ENCODE measurements around the gene BCL2A1.
"Not testable (repeated sequence)": the region's sequence is repeated elsewhere in the genome, so short reads cannot be mapped to it uniquely, and the experiment has no call there.

Gene BCL2A1

DNA sequence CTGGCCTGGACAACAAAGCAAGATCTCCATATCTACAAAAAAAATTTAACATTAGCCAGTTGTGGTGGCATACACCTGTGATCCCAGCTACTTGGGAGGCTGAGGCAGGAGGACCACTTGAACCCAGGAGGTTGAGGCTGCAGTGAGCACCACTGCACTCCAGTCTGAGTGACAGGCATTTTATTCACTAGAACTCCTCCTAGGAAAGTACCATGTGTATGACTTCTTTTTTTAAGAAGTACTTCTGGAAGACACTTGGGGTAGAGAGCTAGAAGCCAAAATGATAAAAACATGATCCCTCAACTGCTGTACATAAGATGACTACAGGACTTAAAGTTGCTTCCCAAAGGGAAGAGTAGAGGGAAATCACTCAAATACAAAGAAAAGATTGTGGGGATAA lies 24.0 kb downstream of the BCL2A1 start:
- DNase-seq (ENCODE audit: low read depth) = no peak
- TF ChIP-seq, protein P1, sequence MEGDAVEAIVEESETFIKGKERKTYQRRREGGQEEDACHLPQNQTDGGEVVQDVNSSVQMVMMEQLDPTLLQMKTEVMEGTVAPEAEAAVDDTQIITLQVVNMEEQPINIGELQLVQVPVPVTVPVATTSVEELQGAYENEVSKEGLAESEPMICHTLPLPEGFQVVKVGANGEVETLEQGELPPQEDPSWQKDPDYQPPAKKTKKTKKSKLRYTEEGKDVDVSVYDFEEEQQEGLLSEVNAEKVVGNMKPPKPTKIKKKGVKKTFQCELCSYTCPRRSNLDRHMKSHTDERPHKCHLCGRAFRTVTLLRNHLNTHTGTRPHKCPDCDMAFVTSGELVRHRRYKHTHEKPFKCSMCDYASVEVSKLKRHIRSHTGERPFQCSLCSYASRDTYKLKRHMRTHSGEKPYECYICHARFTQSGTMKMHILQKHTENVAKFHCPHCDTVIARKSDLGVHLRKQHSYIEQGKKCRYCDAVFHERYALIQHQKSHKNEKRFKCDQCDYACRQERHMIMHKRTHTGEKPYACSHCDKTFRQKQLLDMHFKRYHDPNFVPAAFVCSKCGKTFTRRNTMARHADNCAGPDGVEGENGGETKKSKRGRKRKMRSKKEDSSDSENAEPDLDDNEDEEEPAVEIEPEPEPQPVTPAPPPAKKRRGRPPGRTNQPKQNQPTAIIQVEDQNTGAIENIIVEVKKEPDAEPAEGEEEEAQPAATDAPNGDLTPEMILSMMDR (IDR thresholded peaks at IDR 0.05; ENCODE audit: low read depth, low read length, missing control alignments) = no peak
- H3K4me3 ChIP-seq (ENCODE audit: low read depth, low read length) = no peak overlapping the region

DNA sequence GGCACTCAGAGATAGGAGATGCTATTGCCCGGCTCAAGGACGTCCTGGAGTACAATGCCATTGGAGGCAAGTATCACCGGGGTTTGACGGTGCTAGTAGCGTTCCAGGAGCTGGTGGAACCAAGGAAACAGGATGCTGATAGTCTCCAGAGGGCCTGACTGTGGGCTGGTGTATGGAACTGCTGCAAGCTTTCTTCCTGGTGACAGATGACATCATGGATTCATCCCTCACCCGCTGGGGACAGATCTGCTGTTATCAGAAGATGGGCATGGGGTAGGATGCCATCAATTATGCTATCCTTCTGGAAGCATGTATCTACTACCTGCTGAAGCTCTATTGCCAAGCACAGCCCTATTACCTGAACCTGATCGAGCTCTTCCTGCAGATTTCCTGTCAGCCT lies 26.4 kb downstream of the BCL2A1 start:
- H3K4me3 ChIP-seq (ENCODE audit: low read depth, low read length) = no peak overlapping the region
- TF ChIP-seq, protein P1 (IDR thresholded peaks at IDR 0.05; ENCODE audit: low read depth, low read length, missing control alignments) = no peak
- DNase-seq (ENCODE audit: low read depth) = no peak

DNA sequence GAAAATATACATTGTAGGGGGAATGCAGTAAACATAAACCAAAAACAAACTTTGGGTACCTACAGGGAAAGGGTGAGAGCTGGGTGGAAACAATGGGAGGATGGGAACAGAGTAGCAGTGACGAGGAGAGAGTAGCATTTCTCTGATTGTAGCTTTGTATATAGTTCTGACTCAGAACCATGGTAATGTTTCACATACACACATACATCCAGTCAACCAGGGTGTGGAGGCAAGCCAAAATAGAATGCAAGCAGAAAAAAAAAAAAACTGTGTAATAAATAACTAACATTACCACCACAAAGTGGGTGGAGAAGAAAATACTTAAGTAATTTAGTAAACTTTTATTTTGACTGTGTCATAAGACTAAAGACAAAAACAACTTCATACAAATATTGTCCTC lies 27.2 kb downstream of the BCL2A1 start:
- DNase-seq (ENCODE audit: low read depth) = no peak
- H3K4me3 ChIP-seq (ENCODE audit: low read depth, low read length) = no peak overlapping the region
- TF ChIP-seq, protein P1 (IDR thresholded peaks at IDR 0.05; ENCODE audit: low read depth, low read length, missing control alignments) = no peak

DNA sequence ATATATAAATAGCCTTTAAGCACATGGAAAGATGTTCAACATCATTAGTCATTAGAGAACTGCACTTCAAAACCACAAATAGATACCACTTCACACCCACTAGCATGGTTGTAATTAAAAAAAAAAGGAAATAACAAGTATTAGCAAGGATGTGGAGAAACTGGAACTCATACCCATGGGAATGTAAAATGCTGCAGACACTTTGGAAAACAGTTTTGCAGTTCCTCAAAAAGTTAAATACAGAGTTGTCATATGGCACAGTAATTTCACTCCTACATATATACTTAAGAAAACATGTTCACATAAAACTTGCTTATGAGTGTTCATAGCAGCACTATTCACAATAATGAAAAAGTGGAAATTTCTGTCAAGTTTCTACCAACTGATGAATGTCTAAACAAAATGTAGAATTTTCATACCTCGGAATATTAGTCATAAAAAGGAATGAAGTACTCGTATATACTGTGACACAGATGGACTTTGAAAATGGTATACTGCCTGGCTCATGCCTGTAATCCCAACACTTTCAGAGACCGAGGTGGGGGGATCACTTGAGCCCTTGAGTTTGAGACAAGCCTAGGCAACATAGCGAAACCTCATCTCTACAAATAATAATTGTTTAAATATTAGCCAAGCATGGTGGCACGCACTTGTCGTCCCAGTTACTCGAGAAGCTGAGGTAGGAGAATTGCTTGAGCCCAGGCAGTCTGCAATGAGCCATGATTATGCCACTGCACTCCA lies 28.1 kb downstream of the BCL2A1 start:
- H3K4me3 ChIP-seq (ENCODE audit: low read depth, low read length) = no peak overlapping the region
- no peak for DNase-seq (ENCODE audit: low read depth)
- TF ChIP-seq, protein P1 (IDR thresholded peaks at IDR 0.05; ENCODE audit: low read depth, low read length, missing control alignments) = no peak

DNA sequence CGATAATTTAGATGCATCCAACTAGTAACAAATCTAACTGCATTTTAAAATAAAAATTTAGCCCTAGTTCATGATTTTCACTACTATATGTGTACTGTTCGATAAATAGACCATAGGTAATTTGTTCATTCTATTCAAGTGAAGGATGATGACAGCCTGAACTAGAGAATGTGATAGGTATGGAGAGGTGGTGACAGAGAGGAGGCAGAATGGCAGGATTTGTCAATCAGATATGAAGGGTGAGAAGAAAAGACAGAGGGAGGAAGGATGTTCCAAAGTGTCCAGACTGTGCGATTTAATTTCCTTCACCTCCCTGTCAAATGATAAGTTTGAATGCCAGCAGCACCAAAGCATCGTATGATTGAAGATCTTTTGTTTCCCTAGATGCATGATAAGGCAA lies 31.6 kb downstream of the BCL2A1 start:
- no peak overlapping the region for H3K4me3 ChIP-seq (ENCODE audit: low read depth, low read length)
- DNase-seq (ENCODE audit: low read depth) = no peak
- TF ChIP-seq, protein P1 (IDR thresholded peaks at IDR 0.05; ENCODE audit: low read depth, low read length, missing control alignments) = no peak

DNA sequence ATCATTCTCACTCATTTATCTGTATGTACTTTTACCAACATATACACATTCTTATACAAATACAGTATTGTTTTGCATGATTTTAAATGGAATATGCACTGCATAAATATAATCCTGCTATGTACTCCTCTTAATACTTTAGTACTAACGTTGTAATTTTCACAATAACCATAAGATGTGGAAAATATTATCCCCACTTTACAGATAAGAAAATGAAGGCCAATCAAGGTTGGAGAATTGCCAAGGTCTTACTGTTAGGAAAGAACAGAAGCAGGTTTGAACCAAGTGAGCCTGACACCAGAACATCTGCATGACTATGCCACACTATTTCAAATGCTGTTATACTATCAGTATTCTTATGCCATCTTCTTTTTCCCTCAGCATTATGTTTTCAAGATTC lies 32.9 kb downstream of the BCL2A1 start:
- no peak overlapping the region for H3K4me3 ChIP-seq (ENCODE audit: low read depth, low read length)
- no peak for DNase-seq (ENCODE audit: low read depth)
- TF ChIP-seq, protein P1 (IDR thresholded peaks at IDR 0.05; ENCODE audit: low read depth, low read length, missing control alignments) = no peak

DNA sequence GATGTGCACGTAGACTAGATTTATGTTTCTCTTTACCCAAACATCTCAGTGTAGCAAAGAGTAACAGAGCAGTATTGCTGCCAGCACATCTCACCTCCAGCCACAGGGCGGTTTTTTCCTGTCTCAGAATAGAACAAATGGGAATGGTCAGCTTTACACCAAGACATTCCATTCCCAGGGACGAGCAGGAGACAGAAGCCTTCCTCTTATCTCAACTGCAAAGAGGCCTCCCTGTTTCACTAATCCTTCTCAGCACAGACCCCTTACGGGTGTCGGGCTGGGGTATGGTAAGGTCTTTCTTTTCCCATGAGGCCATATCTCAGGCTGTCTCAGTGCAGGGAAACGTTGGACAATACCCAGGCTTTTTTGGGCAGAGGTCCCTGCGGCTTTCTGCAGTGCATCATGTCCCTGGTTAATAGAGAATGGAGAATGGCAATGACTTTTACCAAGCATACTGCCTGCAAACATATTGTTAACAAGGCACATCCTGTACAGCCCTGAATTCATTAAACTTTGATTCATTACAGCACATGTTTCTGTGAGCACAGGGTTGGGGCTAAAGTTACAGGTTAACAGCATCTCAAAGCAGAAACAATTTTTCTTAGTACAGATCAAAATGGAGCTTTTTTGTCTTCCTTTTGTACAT lies 35.3 kb downstream of the BCL2A1 start:
- DNase-seq (ENCODE audit: low read depth); H3K4me3 ChIP-seq (ENCODE audit: low read depth, low read length): not testable (repeated sequence)
